Measurements from ENCODE around the gene TRAIP.

DNA sequence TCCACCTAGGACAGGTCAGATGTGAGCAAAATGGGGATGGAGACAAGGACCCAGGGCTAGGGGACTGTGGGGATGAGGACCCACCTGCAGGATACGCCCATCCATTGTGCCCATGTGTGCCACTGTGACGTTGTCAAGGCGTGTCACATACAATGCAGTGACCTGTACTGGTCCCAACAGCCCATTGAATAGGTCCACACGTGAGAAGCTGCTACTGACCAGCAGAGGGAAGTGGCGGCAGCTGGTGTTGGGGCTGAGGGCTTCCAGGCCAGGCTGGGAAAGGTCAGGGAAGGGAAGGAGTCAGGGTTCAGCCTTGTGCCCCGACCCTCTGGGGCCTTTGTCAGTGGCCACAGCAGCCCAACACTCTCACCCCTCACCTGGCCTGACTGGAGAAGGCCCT is 42.6 kb upstream of the TRAIP start:
- TF ChIP-seq, protein P1, sequence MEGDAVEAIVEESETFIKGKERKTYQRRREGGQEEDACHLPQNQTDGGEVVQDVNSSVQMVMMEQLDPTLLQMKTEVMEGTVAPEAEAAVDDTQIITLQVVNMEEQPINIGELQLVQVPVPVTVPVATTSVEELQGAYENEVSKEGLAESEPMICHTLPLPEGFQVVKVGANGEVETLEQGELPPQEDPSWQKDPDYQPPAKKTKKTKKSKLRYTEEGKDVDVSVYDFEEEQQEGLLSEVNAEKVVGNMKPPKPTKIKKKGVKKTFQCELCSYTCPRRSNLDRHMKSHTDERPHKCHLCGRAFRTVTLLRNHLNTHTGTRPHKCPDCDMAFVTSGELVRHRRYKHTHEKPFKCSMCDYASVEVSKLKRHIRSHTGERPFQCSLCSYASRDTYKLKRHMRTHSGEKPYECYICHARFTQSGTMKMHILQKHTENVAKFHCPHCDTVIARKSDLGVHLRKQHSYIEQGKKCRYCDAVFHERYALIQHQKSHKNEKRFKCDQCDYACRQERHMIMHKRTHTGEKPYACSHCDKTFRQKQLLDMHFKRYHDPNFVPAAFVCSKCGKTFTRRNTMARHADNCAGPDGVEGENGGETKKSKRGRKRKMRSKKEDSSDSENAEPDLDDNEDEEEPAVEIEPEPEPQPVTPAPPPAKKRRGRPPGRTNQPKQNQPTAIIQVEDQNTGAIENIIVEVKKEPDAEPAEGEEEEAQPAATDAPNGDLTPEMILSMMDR (IDR thresholded peaks at IDR 0.05) = no peak
- TF ChIP-seq POLR2A (IDR thresholded peaks at IDR 0.05) = no peak

All from testis (tissue), 2 donors.